GM23338 (cell line): Measurements from ENCODE around the gene CYP19A1. TPM values are rescaled to one million over a fixed set of nuclear protein-coding genes. Genes with fewer than 3 reads are reported as not detected.

ENCODE experiments used
- ATAC-seq: fragments of 200-7000 bp; cut with Tn5 transposase; 3 replicates; pipeline ENCODE4 v1.9.1; 2020
- DNase-seq: peaks from one replicate; pipeline ENCODE4 v3.0.0-alpha.2; 2015; ENCODE audit warnings: low spot score
- H2AFZ ChIP-seq: fragments of 200-600 bp; sonication (generic); 2 replicates; pipeline ENCODE4 v1.8.0; 2016; ENCODE audit warnings: antibody characterized with exemption, mild to moderate bottlenecking, moderate library complexity
- H3F3A ChIP-seq: fragments of 200-600 bp; sonication (generic); replicated peaks from 2 replicates; pipeline ENCODE4 v1.8.0; 2017; ENCODE audit warnings: antibody characterized with exemption, mixed run types, low read depth
- H3K27ac ChIP-seq: fragments of 200-600 bp; sonication (generic); 2 replicates; pipeline ENCODE4 v1.6.1; 2016; ENCODE audit warnings: low read depth
- H3K27me3 ChIP-seq: fragments of 200-600 bp; sonication (generic); 2 replicates; pipeline ENCODE4 v1.8.0; 2016; ENCODE audit warnings: mild to moderate bottlenecking, mixed run types, moderate library complexity; ENCODE audit not compliant: insufficient read depth
- H3K36me3 ChIP-seq: fragments of 200-600 bp; sonication (generic); 2 replicates; pipeline ENCODE4 v1.8.0; 2016; ENCODE audit warnings: mild to moderate bottlenecking; ENCODE audit not compliant: insufficient read depth
- H3K4me1 ChIP-seq: fragments of 200-600 bp; sonication (generic); 2 replicates; pipeline ENCODE4 v1.8.0; 2016; ENCODE audit warnings: mild to moderate bottlenecking, moderate library complexity; ENCODE audit not compliant: insufficient read depth
- H3K4me2 ChIP-seq: fragments of 200-600 bp; sonication (generic); 2 replicates; pipeline ENCODE4 v1.7.1; 2017; ENCODE audit warnings: mixed run types
- H3K4me3 ChIP-seq: fragments of 200-600 bp; sonication (generic); 2 replicates; pipeline ENCODE4 v1.6.1; 2016; ENCODE audit warnings: mixed run types
- H3K79me2 ChIP-seq: fragments of 200-600 bp; sonication (generic); replicated peaks from 2 replicates; pipeline ENCODE4 v1.8.0; 2017; ENCODE audit warnings: mild to moderate bottlenecking; ENCODE audit not compliant: insufficient read depth
- H3K9me2 ChIP-seq: fragments of 200-600 bp; sonication (generic); 2 replicates; pipeline ENCODE4 v1.8.0; 2017; ENCODE audit not compliant: insufficient read depth
- H4K20me1 ChIP-seq: fragments of 200-600 bp; sonication (generic); replicated peaks from 2 replicates; pipeline ENCODE4 v1.8.0; 2017; ENCODE audit warnings: mild to moderate bottlenecking; ENCODE audit not compliant: insufficient read depth
- H3K27ac Mint-ChIP-seq: 2 replicates; pipeline ENCODE4 v1.8.0; 2020; ENCODE audit warnings: inconsistent platforms, mild to moderate bottlenecking, moderate library complexity, mixed read lengths
- H3K27me3 Mint-ChIP-seq: 3 replicates; pipeline ENCODE4 v1.8.0; 2022; ENCODE audit warnings: low read depth, mild to moderate bottlenecking, moderate library complexity, mixed read lengths, inconsistent platforms; ENCODE audit not compliant: insufficient read depth, poor library complexity
- H3K36me3 Mint-ChIP-seq: 3 replicates; pipeline ENCODE4 v1.8.0; 2021; ENCODE audit warnings: low read depth, mild to moderate bottlenecking, inconsistent platforms, moderate library complexity, mixed read lengths
- H3K4me1 Mint-ChIP-seq: 3 replicates; pipeline ENCODE4 v1.8.0; 2020; ENCODE audit warnings: mild to moderate bottlenecking, inconsistent platforms, mixed read lengths
- H3K4me3 Mint-ChIP-seq: 3 replicates; pipeline ENCODE4 v1.8.0; 2021; ENCODE audit warnings: moderate library complexity, mild to moderate bottlenecking, inconsistent platforms, mixed read lengths
- H3K9me3 Mint-ChIP-seq: 3 replicates; pipeline ENCODE4 v1.8.0; 2020; ENCODE audit warnings: moderate library complexity, mild to moderate bottlenecking, inconsistent platforms, mixed read lengths
- CREB1 ChIP-seq: fragments of 250-450 bp; sonication (Bioruptor Pico); IDR thresholded peaks from 2 replicates; pipeline ENCODE4 v1.5.0; 2020; ENCODE audit warnings: low read depth, mild to moderate bottlenecking, moderate library complexity
- EZH2 ChIP-seq: fragments of 200-600 bp; sonication (generic); IDR thresholded peaks from one replicate; pipeline ENCODE4 v1.8.0; 2017; ENCODE audit warnings: antibody characterized with exemption, mild to moderate bottlenecking, low read depth; ENCODE audit not compliant: unreplicated experiment
- EZH2phosphoT487 ChIP-seq: fragments of 200-600 bp; sonication (generic); IDR thresholded peaks from one replicate; pipeline ENCODE4 v1.8.1; 2018; ENCODE audit warnings: antibody characterized with exemption; ENCODE audit not compliant: unreplicated experiment
- JUNB ChIP-seq: IDR thresholded peaks from one replicate; pipeline ENCODE4 v1.6.1; 2016; ENCODE audit warnings: antibody characterized with exemption; ENCODE audit not compliant: unreplicated experiment
- NANOG ChIP-seq: IDR thresholded peaks from 2 replicates; pipeline ENCODE4 v1.6.1; 2016; ENCODE audit warnings: antibody characterized with exemption, borderline replicate concordance
- POLR2AphosphoS5 ChIP-seq: IDR thresholded peaks from 2 replicates; pipeline ENCODE4 v1.6.1; 2016; ENCODE audit warnings: antibody characterized with exemption, low read depth
- ZNF331 ChIP-seq: fragments of 250-450 bp; sonication (Bioruptor Pico); IDR thresholded peaks from 2 replicates; pipeline ENCODE4 v1.5.0; 2020; ENCODE audit warnings: low read depth, mild to moderate bottlenecking, moderate library complexity
- polyA plus RNA-seq: library from polyadenylated mRNA; unstranded; fragments of >200 nt; fragmentation: Nextera tagmentation; extraction: Ambion mirVana; gene quantifications from 2 replicates; pipeline ENCODE4 v1.2.1, GENCODE V29; 2016
- total RNA-seq: library from RNA; depleted of rRNA; stranded (reverse); fragments of >200 nt; shearing (Covaris generic); gene quantifications from 2 replicates; pipeline ENCODE4 v1.2.3, GENCODE V29; 2014
- TF ChIP-seq, protein P1 (sequence below): fragments of 250-450 bp; sonication (Bioruptor Pico); IDR thresholded peaks from 2 replicates; pipeline ENCODE4 v1.5.0; 2020; ENCODE audit warnings: mild to moderate bottlenecking, moderate library complexity

The CYP19A1 gene
- total and polyA plus RNA-seq, 2 experiments from 2014 or later, result 0.42 TPM; not detected in 1

DNA sequence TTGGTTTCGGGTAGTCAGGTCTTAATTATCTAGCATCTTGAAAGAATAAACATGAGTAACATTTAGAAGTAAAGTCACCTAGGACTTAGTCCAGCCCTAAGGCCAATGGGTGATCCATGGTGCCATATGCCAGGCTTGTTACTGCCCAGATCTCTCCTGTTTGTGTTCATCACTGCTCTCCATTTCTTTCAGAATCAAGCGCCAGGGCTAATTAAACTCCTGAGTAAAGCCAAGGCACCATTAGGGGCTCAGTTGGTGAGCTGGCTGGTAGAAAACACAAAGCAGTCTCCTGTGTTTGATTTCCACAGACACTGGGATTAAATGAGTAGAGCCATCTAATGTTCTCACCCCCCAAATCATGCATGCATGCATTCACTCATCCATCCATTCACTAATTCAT is 11.3 kb downstream of the CYP19A1 start (continued):
- TF ChIP-seq, protein P1, sequence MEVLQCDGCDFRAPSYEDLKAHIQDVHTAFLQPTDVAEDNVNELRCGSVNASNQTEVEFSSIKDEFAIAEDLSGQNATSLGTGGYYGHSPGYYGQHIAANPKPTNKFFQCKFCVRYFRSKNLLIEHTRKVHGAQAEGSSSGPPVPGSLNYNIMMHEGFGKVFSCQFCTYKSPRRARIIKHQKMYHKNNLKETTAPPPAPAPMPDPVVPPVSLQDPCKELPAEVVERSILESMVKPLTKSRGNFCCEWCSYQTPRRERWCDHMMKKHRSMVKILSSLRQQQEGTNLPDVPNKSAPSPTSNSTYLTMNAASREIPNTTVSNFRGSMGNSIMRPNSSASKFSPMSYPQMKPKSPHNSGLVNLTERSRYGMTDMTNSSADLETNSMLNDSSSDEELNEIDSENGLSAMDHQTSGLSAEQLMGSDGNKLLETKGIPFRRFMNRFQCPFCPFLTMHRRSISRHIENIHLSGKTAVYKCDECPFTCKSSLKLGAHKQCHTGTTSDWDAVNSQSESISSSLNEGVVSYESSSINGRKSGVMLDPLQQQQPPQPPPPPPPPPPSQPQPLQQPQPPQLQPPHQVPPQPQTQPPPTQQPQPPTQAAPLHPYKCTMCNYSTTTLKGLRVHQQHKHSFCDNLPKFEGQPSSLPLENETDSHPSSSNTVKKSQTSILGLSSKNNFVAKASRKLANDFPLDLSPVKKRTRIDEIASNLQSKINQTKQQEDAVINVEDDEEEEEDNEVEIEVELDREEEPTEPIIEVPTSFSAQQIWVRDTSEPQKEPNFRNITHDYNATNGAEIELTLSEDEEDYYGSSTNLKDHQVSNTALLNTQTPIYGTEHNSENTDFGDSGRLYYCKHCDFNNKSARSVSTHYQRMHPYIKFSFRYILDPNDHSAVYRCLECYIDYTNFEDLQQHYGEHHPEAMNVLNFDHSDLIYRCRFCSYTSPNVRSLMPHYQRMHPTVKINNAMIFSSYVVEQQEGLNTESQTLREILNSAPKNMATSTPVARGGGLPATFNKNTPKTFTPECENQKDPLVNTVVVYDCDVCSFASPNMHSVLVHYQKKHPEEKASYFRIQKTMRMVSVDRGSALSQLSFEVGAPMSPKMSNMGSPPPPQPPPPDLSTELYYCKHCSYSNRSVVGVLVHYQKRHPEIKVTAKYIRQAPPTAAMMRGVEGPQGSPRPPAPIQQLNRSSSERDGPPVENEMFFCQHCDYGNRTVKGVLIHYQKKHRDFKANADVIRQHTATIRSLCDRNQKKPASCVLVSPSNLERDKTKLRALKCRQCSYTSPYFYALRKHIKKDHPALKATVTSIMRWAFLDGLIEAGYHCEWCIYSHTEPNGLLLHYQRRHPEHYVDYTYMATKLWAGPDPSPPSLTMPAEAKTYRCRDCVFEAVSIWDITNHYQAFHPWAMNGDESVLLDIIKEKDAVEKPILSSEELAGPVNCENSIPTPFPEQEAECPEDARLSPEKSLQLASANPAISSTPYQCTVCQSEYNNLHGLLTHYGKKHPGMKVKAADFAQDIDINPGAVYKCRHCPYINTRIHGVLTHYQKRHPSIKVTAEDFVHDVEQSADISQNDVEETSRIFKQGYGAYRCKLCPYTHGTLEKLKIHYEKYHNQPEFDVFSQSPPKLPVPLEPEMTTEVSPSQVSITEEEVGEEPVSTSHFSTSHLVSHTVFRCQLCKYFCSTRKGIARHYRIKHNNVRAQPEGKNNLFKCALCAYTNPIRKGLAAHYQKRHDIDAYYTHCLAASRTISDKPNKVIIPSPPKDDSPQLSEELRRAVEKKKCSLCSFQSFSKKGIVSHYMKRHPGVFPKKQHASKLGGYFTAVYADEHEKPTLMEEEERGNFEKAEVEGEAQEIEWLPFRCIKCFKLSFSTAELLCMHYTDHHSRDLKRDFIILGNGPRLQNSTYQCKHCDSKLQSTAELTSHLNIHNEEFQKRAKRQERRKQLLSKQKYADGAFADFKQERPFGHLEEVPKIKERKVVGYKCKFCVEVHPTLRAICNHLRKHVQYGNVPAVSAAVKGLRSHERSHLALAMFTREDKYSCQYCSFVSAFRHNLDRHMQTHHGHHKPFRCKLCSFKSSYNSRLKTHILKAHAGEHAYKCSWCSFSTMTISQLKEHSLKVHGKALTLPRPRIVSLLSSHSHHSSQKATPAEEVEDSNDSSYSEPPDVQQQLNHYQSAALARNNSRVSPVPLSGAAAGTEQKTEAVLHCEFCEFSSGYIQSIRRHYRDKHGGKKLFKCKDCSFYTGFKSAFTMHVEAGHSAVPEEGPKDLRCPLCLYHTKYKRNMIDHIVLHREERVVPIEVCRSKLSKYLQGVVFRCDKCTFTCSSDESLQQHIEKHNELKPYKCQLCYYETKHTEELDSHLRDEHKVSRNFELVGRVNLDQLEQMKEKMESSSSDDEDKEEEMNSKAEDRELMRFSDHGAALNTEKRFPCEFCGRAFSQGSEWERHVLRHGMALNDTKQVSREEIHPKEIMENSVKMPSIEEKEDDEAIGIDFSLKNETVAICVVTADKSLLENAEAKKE, result no peak
- no peak for TF ChIP-seq JUNB
- TF ChIP-seq CREB1 (CRISPR knock-in tag), result no peak

DNA sequence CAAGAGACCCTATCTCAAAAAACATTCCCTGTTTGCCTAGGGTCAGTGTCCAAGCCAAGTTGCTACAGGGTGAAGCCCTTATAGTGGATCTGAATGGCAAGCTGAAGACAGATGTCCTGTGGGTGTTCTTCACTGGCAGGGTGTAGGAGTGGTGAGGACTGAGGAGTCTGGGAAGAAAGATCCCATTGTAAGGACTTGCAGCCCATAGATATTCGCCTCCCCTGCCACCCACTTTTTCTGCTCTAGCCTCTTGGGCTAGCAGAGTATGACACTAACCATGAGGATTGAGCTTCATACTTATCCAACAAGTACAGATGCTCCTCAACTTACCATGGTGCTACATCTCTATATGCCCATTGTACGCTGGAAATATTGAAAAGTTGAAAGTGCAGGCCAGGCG is 13.2 kb downstream of the CYP19A1 start:
- Histone ChIP-seq H3K79me2 (no peaks in the 10 kb centered on the region), H3K36me3 (no peaks in the 10 kb centered on the region), H4K20me1 (no peaks in the 10 kb centered on the region), H3K27me3 (no peaks in the 10 kb centered on the region), H3F3A (no peaks in the 10 kb centered on the region), H3K27ac (no peak overlapping the region), H2AFZ (no peak overlapping the region), H3K4me2 (no peak overlapping the region), H3K4me1 (no peaks in the 10 kb centered on the region), H3K4me3 (no peak overlapping the region), H3K9me2 (peaks cover 4% of the 10 kb centered on the region)
- ATAC-seq, result no peak
- H3K4me1 Mint-ChIP-seq, result peaks cover 9% of the 10 kb centered on the region; the same call in 2 of the 3 replicates
- H3K27ac Mint-ChIP-seq, result no peak overlapping the region
- H3K27me3 Mint-ChIP-seq, result peaks cover 3% of the 10 kb centered on the region
- no peak overlapping the region for H3K4me3 Mint-ChIP-seq
- TF ChIP-seq EZH2 (no peak), ZNF331 (CRISPR knock-in tag) (no peak), NANOG (no peak), EZH2phosphoT487 (no peak), POLR2AphosphoS5 (no peak)
- TF ChIP-seq, protein P1, result no peak
- no peaks in the 10 kb centered on the region for H3K36me3 Mint-ChIP-seq
- no peak for DNase-seq
- no peaks in the 10 kb centered on the region for H3K9me3 Mint-ChIP-seq
